Dendritic cell treated with granulocyte-macrophage colony-stimulating factor and Interleukin-4, amounts not matched to agents 40 ng/mL and 50 ng/mL, for 4 days (primary cell): Measurements from ENCODE around the gene SMAD4.

Source experiments
- H3K27ac Mint-ChIP-seq: one replicate; pipeline ENCODE4 v1.8.0; 2022; ENCODE audit warnings: mild to moderate bottlenecking, mixed read lengths
- H3K27me3 Mint-ChIP-seq: one replicate; pipeline ENCODE4 v1.8.0; 2022; ENCODE audit warnings: mild to moderate bottlenecking, mixed read lengths
- H3K36me3 Mint-ChIP-seq: one replicate; pipeline ENCODE4 v1.8.0; 2022; ENCODE audit warnings: low read depth, mixed read lengths
- H3K4me1 Mint-ChIP-seq: one replicate; pipeline ENCODE4 v1.8.0; 2022; ENCODE audit warnings: low read depth, mixed read lengths
- H3K4me3 Mint-ChIP-seq: one replicate; pipeline ENCODE4 v1.8.0; 2022; ENCODE audit warnings: mild to moderate bottlenecking, moderate library complexity, mixed read lengths
- H3K9me3 Mint-ChIP-seq: one replicate; pipeline ENCODE4 v1.8.0; 2022; ENCODE audit warnings: mixed read lengths
- intact Hi-C: fragments of 100-400 bp; cut with micrococcal nuclease; formaldehyde crosslinking; loops from one replicate; pipeline ENCODE4 v1.15.0; 2022

SMAD4 gene

DNA sequence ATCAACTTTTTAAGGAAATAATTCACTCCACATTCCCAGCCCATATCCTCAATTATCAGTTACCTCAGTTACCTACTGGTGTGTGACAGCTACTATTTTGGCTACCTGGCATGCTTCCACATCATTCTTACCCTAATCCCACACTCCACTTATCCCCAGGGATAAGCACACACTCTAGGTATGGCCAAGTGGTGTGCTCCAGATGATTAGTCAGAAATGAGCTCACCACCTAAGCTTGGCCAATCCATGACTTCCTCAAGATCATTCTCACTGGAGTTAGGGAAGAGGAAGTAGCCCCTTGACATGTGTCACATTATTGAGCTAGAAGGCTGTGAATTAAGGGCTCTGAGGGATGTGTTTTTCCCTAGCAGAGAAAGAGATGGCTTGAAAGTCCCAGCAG is 20.9 kb upstream of the SMAD4 start:
- Mint-ChIP-seq H3K27ac (no peak overlapping the region), H3K36me3 (no peaks in the 10 kb centered on the region), H3K9me3 (peaks cover under 1% of the 10 kb centered on the region), H3K4me1 (peaks cover 7% of the 10 kb centered on the region), H3K27me3 (no peaks in the 10 kb centered on the region), H3K4me3 (no peak overlapping the region)
- intact Hi-C loops = no loop called here

DNA sequence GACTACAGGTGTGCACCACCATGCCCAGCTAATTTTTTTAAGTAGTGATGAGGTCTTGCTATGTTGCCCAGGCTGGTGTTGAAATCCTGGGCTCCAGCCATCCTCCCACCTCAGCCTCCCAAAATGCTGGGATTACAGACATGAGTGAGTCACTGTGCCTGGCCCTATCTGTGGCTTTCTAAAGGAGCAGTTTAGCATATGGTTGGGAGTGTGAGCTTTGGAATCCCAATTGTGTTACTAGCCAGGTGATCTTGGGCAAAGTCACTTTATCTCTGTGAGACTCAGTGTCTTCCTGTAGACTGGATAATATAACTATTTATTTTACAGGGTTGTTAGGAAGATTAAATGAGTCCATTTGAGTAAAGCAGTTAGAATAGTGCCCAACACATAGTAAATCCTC is 19.8 kb upstream of the SMAD4 start:
- H3K4me3 Mint-ChIP-seq = no peak overlapping the region
- peaks cover 7% of the 10 kb centered on the region for H3K4me1 Mint-ChIP-seq
- no peaks in the 10 kb centered on the region for H3K27me3 Mint-ChIP-seq
- H3K36me3 Mint-ChIP-seq = no peaks in the 10 kb centered on the region
- no peak overlapping the region for H3K27ac Mint-ChIP-seq
- H3K9me3 Mint-ChIP-seq = peaks cover 8% of the 10 kb centered on the region
- intact Hi-C loops = no loop called here

DNA sequence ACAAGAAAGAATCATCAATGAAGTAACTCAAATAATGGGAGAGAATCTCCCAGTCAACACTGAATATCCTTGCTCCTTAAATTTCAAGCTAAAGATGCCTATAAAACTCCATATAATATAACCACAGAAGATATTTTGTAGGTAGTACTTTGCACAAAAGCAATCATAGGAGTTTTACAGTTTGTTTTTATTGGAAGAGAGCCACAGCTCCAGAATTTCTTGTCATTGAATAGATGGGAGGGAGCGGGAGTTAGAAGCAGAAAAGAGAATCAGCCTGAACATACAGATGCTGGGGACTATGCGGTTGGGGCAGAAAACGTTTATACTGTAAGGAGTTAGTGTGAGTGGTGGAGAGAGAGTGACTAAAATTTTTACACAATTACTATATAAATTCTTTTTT is 18.3 kb upstream of the SMAD4 start:
- Mint-ChIP-seq H3K36me3 (peaks cover 2% of the 10 kb centered on the region), H3K9me3 (peaks cover 8% of the 10 kb centered on the region), H3K4me1 (peaks cover 7% of the 10 kb centered on the region), H3K27me3 (no peaks in the 10 kb centered on the region), H3K27ac (no peak overlapping the region), H3K4me3 (no peak overlapping the region)
- intact Hi-C loops = no loop called here

DNA sequence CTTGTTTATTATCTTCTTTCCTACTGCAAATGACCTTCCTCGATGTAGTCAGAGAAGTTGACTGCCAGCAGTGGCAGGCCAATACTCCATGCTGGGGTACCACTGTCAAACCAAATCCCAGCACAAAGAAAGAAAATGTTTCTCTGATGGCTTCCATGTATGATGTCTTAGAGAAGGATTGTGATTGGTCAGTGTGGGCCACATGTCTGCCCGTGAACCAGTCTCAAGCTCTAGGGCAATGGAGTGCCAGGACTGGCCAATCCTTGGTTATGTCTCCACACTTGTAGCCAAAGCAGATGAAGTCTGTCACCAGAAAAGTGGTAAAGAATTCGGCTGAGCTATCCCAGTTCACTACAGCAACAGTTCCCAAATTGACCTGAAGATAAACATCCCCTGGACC is 17.6 kb upstream of the SMAD4 start:
- no peaks in the 10 kb centered on the region for H3K27me3 Mint-ChIP-seq
- no peak overlapping the region for H3K4me3 Mint-ChIP-seq
- H3K4me1 Mint-ChIP-seq = peaks cover 7% of the 10 kb centered on the region
- H3K36me3 Mint-ChIP-seq = peaks cover 6% of the 10 kb centered on the region
- H3K27ac Mint-ChIP-seq = no peak overlapping the region
- peaks cover 8% of the 10 kb centered on the region for H3K9me3 Mint-ChIP-seq
- intact Hi-C loops = no loop called here

DNA sequence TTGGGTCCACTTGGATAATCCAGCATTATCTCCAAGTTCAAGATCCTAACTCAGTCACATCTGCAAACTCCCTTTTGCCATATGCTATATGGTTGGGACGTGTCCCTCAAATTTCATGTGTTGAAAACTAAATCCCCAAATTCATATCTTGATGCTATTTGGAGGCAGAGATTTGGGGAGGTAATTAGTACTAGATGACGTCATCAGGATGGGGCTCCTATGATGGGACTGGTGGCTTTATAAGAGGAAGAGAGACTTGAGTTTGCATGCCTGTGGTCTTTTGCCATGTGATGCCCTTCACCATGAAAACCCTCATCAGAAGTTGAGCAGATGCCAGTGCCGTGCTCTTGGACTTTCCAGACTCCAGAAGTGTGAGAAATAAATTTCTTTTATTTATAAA is 16.8 kb upstream of the SMAD4 start:
- peaks cover 7% of the 10 kb centered on the region for H3K4me1 Mint-ChIP-seq
- peaks cover 6% of the 10 kb centered on the region for H3K36me3 Mint-ChIP-seq
- peaks cover 8% of the 10 kb centered on the region for H3K9me3 Mint-ChIP-seq
- no peak overlapping the region for H3K27ac Mint-ChIP-seq
- intact Hi-C loops = no loop called here
- H3K27me3 Mint-ChIP-seq = no peaks in the 10 kb centered on the region
- no peak overlapping the region for H3K4me3 Mint-ChIP-seq

DNA sequence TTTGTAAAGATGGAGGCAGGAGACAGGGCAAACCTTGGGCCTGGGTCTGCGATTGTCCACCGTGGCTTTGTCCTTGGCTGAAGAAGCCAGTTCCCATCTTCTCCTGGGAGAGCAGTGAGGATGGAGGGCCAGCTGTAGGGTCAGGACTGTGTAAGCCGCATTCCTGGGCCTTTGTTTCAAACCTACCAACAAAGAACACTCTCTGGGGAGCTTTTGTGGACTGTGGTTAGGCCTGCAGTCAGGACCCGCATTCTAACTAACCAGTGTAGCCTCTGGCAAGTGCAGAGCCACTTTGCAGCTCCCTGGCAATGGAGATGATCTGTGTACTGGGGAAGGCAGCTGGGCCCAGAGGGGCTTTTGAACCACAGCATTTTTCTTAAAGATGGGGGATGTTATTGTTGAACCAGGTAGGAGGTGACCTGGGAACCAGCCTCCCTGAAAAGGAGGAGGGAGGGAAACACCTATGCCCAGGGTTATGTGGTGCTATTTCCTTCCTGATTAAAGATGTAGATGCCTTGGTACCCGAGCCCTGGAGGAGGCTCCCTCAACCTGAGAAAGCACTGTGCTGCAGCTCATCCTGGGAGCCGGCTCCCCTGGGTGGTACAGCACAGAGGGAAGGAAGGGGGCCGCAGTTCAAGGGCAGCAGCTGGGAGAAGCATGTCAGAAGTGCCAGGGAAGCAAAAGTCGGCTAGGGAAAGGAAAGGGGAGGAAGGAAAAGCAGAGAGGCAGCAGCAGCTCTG is 12.7 kb upstream of the SMAD4 start:
- intact Hi-C loops = no loop called here
- Mint-ChIP-seq H3K4me3 (no peak overlapping the region), H3K9me3 (peaks cover 8% of the 10 kb centered on the region), H3K27ac (no peak overlapping the region), H3K36me3 (peaks cover 10% of the 10 kb centered on the region), H3K4me1 (no peaks in the 10 kb centered on the region), H3K27me3 (no peaks in the 10 kb centered on the region)

DNA sequence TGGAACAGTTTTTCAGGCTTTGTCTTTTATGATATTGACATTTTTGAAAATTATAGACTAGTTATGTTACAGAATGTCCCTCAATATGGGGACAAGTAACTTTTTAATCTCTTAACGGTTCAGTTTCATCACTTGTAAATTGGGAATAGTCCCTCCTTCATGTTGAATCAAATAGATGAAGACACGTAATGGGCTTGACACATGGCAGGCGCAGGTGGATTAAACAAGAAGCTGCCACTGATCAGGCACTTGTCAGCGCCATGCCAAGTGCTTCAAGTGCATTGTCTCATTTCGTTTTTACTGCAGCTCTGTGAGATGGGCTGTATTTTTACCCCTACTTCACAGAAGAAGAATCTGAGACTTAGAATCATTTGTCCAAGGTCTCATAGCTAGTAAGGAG is 9.5 kb upstream of the SMAD4 start:
- Mint-ChIP-seq H3K36me3 (peaks cover 17% of the 10 kb centered on the region), H3K9me3 (peaks cover 10% of the 10 kb centered on the region), H3K27ac (no peak overlapping the region), H3K4me1 (no peaks in the 10 kb centered on the region), H3K4me3 (no peak overlapping the region), H3K27me3 (no peaks in the 10 kb centered on the region)
- intact Hi-C loops = no loop called here

DNA sequence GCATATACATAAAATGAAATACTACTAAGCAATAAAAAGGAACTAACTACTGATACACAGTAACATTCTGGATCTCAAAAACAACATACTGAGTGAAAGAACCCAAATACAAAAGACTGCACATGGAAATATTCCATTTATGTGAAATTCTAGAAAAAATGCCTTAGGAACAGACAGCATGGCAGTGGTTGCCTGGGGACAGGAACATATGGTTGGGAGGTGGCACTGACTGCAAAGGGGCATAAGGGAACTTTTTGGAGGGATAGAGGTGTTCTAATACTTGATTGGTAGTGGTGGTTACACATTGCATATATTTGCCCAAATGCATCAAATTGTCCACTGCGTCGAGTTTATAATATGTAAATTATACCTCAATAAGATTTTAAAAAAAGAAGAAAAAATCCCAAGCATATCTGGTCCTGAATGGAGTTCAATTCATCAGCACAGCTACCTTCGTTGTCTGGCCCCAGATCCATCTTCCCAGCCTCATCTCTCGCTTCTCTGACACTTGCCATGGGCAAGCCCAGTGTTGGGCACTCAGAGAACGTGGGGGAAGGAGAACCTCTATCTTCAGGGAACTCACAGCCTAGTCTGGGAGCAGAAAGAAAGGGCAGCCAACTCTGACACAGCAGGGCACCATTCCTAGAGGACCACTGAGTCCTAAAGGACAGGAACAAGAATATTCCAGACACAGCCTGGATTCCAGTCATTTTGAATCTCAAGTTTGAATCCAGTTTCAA is 8.6 kb upstream of the SMAD4 start:
- no peaks in the 10 kb centered on the region for H3K4me1 Mint-ChIP-seq
- peaks cover 17% of the 10 kb centered on the region for H3K36me3 Mint-ChIP-seq
- H3K9me3 Mint-ChIP-seq = peaks cover 10% of the 10 kb centered on the region
- no peak overlapping the region for H3K27ac Mint-ChIP-seq
- intact Hi-C loops = no loop called here
- H3K4me3 Mint-ChIP-seq = no peak overlapping the region
- H3K27me3 Mint-ChIP-seq = no peaks in the 10 kb centered on the region

DNA sequence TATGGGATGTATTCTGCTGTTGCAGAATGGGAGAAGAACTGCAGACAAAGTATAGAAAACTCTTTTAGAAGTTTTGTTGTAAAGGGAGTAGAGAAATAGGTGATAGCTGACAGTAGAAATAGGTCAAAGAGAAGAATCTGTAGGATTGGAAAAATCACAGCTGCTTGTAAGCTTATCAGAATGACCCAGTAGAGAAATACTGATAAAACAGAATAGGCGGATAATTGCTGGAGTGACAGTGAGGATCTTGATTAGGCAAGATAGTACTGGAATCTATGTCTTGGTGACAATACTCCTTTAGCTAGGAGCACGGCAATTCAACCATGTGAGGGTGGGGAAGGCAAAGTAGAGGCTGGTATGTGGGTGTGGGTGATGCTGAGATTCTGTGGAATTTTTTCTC is 4.5 kb upstream of the SMAD4 start:
- Mint-ChIP-seq H3K9me3 (peaks cover 10% of the 10 kb centered on the region), H3K27me3 (no peaks in the 10 kb centered on the region), H3K27ac (no peak overlapping the region), H3K4me3 (no peak overlapping the region), H3K4me1 (peaks cover 22% of the 10 kb centered on the region), H3K36me3 (peaks cover 15% of the 10 kb centered on the region)
- intact Hi-C loops = no loop called here

DNA sequence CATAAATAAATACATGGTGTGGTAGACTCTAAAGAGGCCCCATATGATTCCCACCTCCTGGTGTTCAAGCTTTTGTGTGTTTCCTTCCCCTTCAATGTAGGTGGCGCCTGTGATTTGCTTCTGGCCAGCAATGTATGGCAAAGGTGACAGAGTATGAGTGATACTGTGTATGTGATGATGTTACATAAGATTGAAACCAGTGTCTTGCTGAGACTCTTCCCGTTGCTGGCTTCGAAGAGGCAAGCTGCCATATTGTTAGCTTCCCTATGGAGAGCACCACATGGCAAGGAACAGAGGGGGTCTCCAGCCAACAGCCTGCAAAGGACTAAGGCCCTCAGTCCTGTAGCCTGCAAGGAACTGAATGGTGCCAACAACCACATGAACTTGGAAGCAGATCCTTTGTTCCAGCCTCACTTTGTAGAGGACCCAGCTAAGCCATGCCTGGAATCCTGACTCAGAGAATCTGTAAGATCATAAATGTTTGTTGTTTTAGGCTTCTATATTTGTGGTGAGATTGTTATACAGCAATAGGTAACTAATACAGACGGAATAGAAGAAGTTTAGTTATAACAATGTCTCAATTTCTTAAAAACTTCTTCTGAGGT is 1.7 kb upstream of the SMAD4 start:
- peaks cover 37% of the 10 kb centered on the region for H3K4me1 Mint-ChIP-seq
- intact Hi-C loops = no loop called here

DNA sequence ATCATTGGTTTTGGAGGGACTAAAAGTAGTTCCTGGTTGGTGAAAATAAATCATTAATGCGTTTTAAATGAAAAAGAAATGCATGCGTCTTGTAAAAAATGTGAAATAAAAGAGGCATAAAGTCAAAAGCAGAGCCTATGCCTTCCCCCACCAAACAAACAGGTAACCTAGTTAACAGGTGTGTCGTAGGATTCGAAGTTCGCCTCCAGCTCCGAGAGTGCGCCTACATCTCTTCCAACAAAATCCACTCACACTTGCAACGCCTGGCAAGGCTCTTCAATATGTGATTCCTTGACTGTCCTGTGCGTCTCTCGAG is 677 bp upstream of the SMAD4 start:
- intact Hi-C loops = no loop called here
- Mint-ChIP-seq H3K36me3 (peaks cover 24% of the 10 kb centered on the region), H3K4me1 (peaks cover 44% of the 10 kb centered on the region), H3K27ac (peak overlapping the region; percentile 97), H3K27me3 (no peaks in the 10 kb centered on the region), H3K9me3 (no peaks in the 10 kb centered on the region), H3K4me3 (peak overlapping the region; percentile 97)

More for the DNA sequence above, 1.7 kb upstream of the SMAD4 start:
- Mint-ChIP-seq H3K27me3 (no peaks in the 10 kb centered on the region), H3K4me3 (no peak overlapping the region), H3K36me3 (peaks cover 19% of the 10 kb centered on the region), H3K9me3 (peaks cover 8% of the 10 kb centered on the region), H3K27ac (no peak overlapping the region)

DNA sequence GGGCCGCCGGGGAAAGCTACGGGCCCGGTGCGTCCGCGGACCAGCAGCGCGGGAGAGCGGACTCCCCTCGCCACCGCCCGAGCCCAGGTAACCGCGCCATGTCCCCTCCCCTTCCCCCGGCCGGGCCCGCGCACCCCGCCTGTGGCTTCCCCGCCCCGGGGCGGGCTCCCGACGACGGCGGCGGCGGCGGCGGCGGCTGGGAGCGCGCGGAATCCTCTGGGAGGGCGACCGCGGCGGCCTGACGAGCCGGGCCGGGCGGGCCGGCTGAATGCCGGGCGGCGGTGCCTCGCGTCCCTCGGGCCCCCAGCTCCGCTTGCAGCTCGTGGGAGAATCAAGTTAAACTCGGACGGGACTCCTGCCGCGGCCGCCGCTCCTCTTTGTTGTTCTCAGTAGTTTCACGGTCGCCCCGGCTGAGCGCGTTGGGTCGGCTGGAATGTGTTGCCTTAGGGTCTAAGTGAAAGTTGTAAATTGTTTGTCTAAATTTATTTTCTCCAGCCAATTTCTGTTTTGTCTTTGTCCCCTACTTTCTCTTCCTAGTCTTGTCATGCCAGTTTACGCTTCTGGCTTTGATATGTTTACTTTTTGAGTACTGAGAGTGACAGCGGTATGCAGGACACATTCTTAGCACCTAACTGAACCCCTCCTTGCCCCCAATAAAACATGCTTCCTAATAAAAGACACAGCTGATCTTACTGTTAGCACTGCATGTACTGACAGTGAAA is 685 bp downstream of the SMAD4 start:
- Mint-ChIP-seq H3K9me3 (no peaks in the 10 kb centered on the region), H3K36me3 (peaks cover 29% of the 10 kb centered on the region), H3K27me3 (no peaks in the 10 kb centered on the region), H3K27ac (peak overlapping the region; percentile 97), H3K4me1 (peaks cover 57% of the 10 kb centered on the region), H3K4me3 (peak overlapping the region; percentile 83)
- intact Hi-C loops = loop anchor here (1.0 to 10.0 kb wide), 4 partner anchors 62 to 1536 kb away; partner anchors contain the start of genes ELAC1 and RPL17

DNA sequence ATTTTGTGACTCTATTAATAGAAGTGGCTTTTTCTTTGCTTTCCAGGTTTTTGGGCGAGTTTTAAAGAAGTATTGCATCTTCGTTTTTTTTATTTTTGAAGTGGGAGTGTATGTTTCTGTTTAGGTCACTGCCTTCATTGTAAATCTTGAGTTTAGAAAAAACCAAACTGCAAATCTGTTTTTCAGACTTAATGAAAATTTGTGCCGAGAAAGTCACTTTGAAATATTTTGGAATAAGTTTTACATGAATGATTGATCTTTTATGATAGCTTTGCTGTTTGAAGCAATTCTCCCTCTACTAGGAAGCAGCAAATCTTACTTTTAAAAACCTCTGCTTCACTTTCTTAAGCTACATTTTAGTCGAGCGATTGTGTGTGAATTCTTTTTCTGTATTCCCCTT is 2.2 kb downstream of the SMAD4 start:
- Mint-ChIP-seq H3K36me3 (peaks cover 29% of the 10 kb centered on the region), H3K27ac (no peak overlapping the region), H3K27me3 (no peaks in the 10 kb centered on the region), H3K4me1 (peaks cover 57% of the 10 kb centered on the region), H3K4me3 (peak overlapping the region; percentile 23), H3K9me3 (no peaks in the 10 kb centered on the region)
- intact Hi-C loops = loop anchor here (5.0 to 10.0 kb wide), 2 partner anchors 225 to 1537 kb away; partner anchors contain the start of gene RPL17

DNA sequence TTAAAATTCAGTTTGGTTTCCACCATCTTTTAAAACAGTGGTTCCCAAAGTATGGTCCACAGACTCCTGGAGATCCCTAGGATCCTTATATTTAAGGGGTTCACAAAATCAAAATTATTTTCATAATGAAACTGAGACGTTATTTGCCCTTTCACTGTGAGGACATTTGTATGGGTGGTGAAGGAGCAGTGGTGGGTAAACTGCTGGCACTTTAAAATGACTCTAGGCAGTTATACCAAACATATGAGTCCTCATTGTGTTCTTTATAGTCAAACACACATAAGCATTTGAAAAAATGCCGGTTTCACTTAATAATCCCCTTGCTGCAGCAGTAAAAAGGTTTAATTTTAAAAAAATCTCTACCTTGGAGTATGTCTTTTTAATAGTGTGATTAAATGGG is 7.2 kb downstream of the SMAD4 start:
- Mint-ChIP-seq H3K27ac (peak overlapping the region; percentile 20), H3K4me1 (peaks cover 67% of the 10 kb centered on the region), H3K9me3 (no peaks in the 10 kb centered on the region), H3K36me3 (peaks cover 21% of the 10 kb centered on the region), H3K4me3 (no peak overlapping the region), H3K27me3 (no peaks in the 10 kb centered on the region)
- intact Hi-C loops = loop anchor here (10.0 kb wide), 1 partner anchor 1542 kb away; the partner anchor contains the start of gene RPL17
